ENCODE results near the gene C15orf61.

C15orf61 gene

GRCh38 chr15:67551207-67551743 lies 30.3 kb downstream of the C15orf61 start:
- no peak for DNase-seq

DNA sequence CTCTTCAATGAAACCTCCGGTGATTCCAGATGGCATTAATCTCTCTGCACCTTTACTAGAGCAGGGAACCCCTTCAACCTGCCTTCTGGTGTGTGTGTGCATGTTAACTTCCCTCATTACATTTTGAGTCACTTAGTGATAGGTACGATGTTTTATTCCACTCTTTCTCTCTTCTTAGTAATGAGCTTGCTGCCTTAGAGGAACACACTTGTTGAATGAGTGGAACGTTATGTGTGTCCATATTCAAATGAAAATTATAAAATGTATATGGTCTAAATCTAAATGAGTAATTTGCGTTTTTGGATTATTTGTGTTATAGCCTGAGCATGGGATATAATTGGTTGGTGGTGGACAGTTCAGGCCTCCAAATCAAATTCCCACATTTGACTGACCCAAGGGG lies 33.6 kb downstream of the C15orf61 start:
- no peak for DNase-seq

DNA sequence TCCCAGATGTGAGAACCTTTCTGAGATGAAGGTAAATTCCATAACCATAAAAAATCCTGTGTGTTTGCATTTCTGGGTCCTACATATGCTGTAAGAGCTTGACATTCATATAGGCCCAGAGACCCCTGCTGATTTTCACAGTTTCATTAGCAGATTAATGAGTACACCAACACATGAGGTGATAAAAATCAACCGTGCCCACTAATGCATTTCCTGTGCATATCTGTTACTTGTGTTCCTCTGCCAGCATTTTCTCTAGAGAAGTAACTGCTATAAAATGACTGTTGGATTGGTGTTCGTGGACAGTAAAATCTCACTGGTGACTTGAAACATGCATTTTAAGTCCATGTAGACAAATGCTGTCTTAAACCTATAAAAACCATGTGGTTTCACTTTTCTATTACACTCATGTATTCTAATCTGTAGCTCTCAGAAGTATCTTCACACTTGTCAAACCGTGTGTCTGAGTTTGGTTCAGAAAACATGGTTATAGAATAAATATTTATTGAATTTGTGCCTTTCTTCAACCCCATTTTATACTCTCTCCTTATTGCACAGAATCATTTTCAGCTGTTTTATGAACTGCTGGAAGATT lies 36.1 kb downstream of the C15orf61 start:
- no peak for DNase-seq

GRCh38 chr15:67558502-67558901 lies 37.6 kb downstream of the C15orf61 start:
- DNase-seq: no peak

- no peak for DNase-seq
Observed at GRCh38 chr15:67559158-67559557, 38.2 kb downstream of the C15orf61 start.

GRCh38 chr15:67559576-67559975 lies 38.6 kb downstream of the C15orf61 start:
- DNase-seq: no peak

GRCh38 chr15:67560320-67560719 lies 39.4 kb downstream of the C15orf61 start:
- no peak for DNase-seq

DNA sequence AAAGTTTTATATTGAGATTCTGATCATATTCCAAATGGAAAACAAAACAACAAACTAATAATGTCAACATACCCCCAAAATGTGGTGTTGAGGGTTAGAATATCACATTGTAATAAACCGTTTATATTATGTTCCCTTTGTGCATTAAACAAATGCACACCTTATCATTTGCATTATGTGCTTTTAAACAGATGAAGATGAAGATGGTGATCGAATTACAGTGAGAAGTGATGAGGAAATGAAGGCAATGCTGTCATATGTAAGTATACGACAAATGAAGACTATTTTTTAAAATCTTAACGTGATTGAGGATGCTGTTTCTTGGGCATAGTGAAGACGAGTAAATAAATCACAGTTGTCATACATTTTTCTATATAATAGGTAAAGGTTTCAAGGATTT lies 42.2 kb downstream of the C15orf61 start:
- DNase-seq: no peak

DNA sequence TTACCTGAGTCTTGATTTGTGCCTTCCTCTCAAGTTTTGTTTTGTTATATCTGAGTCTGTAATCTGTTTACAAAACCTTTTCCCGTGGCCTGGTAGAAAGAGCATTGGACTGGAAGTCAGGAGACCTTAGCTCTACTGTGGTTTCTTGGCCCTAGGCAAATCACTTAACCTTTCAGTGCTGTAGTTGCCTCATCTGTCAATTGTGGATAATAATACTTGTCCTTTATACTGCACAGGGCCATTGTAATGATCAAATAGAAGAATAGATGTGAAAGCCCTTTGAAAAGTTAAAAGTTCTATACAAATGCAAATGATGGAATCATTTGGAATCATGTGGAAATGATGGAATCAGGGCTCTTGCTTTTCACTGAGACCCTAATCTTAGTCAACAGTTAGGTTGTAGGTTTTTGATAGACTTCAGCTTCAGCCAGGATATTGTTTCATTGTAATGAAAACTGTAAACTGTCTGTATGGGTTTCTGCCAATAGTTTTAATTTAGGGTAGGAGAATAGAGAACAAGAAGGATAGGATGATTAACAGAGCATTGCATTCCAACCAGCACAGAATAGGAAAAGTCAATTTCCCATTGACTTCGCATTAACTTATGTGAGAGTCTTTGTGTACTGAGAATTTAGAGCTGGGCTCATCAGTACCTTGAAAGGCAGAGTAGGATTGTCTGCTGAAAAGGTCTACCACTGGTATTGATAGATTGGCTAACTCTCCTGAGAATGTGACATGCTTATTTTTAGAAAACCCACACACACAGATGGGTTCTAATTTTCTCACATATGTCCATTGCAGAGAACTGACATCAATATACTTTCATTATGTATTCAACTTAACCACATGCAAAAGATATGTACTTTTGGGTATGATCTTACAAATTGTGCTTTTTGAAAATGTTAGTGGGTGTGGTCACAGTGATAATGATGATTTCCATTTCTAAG lies 43.4 kb downstream of the C15orf61 start:
- DNase-seq: no peak

DNA sequence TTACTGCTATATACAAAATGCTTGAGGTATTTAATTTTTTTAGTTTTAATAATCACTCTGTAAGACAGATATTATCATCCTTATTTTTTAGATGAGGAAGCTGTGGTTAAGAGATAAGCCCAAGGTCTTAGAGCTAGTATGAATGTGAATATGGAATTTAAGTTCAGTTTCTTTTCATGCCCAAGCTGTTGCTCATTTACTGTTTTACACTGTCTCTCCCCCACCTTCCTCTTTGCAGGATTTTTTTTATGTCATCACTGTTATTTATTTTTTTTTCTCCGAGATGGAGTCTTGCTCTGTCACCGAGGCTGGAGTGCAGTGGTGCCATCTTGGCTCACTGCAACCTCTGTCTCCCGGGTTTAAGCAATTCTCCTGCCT lies 44.0 kb downstream of the C15orf61 start:
- no peak for DNase-seq

DNA sequence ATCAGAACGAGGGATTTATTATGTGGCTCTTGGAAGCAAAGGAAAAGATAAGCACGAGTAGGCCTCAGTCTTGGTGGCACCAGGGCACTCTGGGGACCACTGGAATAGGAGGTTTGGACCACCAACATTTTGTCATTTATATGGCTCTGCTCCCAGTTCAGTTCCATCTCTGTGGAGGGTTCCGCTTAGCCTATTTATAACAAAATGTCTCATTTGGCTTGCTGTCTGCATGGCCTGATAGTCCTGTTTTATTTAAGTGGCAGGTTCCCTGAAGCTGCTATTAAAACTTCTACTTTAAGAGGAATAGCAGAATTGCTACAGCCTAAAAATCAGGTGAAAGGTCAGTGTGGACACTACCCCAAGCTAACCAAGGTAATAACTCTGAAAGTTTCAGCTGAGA lies 48.7 kb downstream of the C15orf61 start:
- DNase-seq: no peak

DNA sequence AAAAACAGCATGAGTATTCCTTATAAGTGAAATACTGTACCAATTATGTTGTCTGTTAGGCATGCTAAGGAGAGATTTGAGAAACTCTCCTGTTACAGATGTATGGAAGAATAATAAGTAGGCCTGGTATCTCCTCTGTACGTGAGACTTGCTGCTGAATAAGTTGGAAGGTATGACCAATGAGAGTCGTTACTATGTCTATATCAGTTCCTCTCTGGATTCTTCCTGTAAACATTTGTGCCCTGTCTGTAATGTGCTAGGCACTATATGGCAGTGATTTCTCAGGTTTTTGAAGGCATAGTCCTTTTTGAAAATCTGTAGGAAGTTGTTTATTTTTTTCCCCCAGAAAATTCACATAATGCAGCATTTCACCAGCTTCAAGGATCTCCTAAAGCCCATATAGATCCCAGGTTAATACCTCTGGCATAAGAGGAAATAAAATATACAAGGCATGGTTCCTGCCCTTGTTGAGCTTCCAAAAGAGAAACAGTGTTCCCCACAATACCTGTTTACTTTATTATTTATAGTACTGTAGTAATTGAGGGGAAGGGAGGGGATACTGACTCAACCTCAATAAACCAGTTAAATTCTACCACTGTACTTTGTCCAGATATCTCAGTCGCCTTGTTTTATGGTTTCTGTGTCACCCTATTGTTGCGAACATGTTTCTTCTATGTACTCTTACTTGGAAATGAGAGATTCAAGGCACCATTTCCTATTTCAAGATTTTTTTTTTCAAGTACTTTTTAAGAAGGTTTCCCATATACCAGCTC lies 50.1 kb downstream of the C15orf61 start:
- no peak for DNase-seq

DNA sequence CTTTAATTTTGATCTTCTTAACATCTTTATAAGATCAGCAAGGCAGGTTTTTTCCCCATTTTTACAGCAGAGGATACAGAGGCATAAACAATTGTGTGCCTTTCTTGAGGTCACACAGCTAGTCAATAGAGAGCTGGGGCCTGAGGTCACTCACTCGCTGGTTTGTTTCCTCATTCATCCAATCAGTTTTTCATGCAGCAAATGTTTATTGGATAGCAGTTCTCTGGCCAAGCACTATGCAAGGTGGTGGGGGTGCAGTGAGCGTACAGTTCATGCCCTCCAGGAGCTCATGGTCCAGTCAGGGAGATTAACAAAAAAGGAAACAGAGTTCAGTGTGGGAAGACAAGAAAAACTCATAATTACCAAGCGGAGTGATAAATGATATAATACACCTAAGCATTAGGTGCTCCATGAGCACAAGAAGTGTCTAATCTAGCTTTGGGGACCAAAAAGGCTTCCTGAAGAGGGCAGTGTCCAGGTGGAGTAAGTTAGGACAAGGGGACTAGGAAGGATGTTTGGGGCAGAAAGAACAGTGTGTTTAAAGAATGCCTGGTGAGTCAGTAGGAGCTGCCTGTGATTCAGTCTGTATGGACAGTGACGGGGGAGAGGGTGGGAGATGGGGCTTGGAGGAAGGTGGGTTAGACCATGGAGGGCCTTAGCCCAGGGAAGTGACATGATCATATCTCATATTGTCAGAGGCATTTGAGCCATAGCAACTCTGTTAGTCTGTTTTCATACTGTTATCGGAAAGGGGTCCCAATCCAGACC lies 50.9 kb downstream of the C15orf61 start:
- no peak for DNase-seq

DNA sequence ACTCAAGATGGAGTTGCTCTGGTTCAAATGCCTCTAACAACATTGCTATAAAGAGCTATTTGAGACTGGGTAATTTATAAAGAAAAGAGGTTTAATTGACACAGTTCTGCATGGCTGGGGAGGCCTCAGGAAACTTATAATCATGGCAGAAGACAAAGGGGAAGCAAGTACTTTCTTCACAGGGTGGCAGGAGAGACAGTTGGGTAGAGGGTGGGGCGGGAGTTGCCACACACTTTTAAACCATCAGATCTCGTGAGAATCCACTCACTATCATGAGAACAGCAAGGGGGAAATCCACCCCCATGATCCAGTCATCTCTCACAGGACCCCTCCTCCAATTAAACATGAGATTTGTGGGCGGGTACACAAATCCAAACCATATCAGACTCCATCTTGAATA lies 52.3 kb downstream of the C15orf61 start:
- no peak for DNase-seq

DNA sequence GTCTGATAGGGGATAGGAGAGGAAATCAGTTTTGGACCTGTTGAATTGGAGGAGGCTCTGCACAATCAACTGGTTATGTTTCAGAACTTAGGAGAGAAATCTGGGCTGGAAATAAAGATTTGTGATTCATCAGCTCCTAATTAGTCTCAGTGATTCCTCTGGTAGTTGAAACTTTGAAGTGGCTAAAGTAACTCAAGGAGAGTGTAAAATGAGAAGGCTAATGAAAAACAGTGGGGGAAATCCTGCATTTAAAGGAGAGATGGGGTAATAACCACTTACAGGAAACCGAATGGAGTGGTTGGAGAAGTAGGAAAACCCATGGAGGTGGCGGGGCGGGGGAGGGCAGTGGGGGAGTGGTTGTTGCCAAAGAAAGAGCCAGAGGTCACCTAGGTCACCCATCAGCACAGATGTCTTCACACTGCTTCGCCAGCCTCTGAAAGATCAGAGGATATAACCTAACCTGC lies 54.1 kb downstream of the C15orf61 start:
- no peak for DNase-seq

- DNase-seq: no peak
Observed at GRCh38 chr15:67578020-67578600, 57.2 kb downstream of the C15orf61 start.

GRCh38 chr15:67579164-67579563 lies 58.2 kb downstream of the C15orf61 start:
- no peak for DNase-seq
